CD4-positive, alpha-beta T cell treated with Interleukin-6 for 4 hours (primary cell): ENCODE data around the gene BCAS1.
A peak's percentile ranks its signal among the peaks of the same experiment; 100 is the strongest.

ENCODE experiments used
- DNase-seq: peaks from one replicate; pipeline ENCODE4 v3.0.0-alpha.2; 2020; ENCODE audit warnings: mixed read lengths

The BCAS1 gene

GRCh38 chr20:54076259-54076658 lies 5.9 kb upstream of the BCAS1 start:
- no peak for DNase-seq

GRCh38 chr20:54075322-54075721 lies 4.9 kb upstream of the BCAS1 start:
- DNase-seq, result no peak

GRCh38 chr20:54074511-54074910 lies 4.1 kb upstream of the BCAS1 start:
- DNase-seq, result no peak

GRCh38 chr20:54073288-54073687 lies 2.9 kb upstream of the BCAS1 start:
- DNase-seq, result no peak

- no peak for DNase-seq
Observed at GRCh38 chr20:54069501-54069971, 858 bp downstream of the BCAS1 start.

GRCh38 chr20:54068966-54069365 lies 1.4 kb downstream of the BCAS1 start:
- no peak for DNase-seq

- DNase-seq, result no peak
Observed at GRCh38 chr20:54068495-54068894, 1.9 kb downstream of the BCAS1 start.

- no peak for DNase-seq
Observed at GRCh38 chr20:54067606-54068174, 2.7 kb downstream of the BCAS1 start.

GRCh38 chr20:54065601-54066038 lies 4.8 kb downstream of the BCAS1 start:
- no peak for DNase-seq

GRCh38 chr20:54064939-54065338 lies 5.5 kb downstream of the BCAS1 start:
- DNase-seq, result no peak

GRCh38 chr20:54063992-54064676 lies 6.3 kb downstream of the BCAS1 start:
- peak; percentile 7 for DNase-seq

GRCh38 chr20:54063580-54063979 lies 6.8 kb downstream of the BCAS1 start:
- no peak for DNase-seq

GRCh38 chr20:54062812-54063280 lies 7.5 kb downstream of the BCAS1 start:
- no peak for DNase-seq

GRCh38 chr20:54061101-54061881 lies 9.1 kb downstream of the BCAS1 start:
- DNase-seq, result no peak

GRCh38 chr20:54059691-54060364 lies 10.6 kb downstream of the BCAS1 start:
- no peak for DNase-seq

GRCh38 chr20:54058420-54059139 lies 11.8 kb downstream of the BCAS1 start:
- DNase-seq, result no peak

- no peak for DNase-seq
Observed at GRCh38 chr20:54056762-54057639, 13.4 kb downstream of the BCAS1 start.

GRCh38 chr20:54054516-54054915 lies 15.9 kb downstream of the BCAS1 start:
- no peak for DNase-seq

GRCh38 chr20:54051068-54051467 lies 19.3 kb downstream of the BCAS1 start:
- DNase-seq, result no peak

- DNase-seq, result no peak
Observed at GRCh38 chr20:54048891-54049545, 21.4 kb downstream of the BCAS1 start.

- no peak for DNase-seq
Observed at GRCh38 chr20:54048481-54048880, 21.9 kb downstream of the BCAS1 start.
